HepG2 (cell line): Measurements from ENCODE around the gene INHBC. TPM values are rescaled to one million over a fixed set of nuclear protein-coding genes. Genes with fewer than 3 reads are reported as not detected.

Source experiments
- DDIT3 ChIP-seq: sonication (generic); formaldehyde crosslinking; IDR thresholded peaks from 2 replicates; pipeline ENCODE4 v1.4.0; 2020; ENCODE audit warnings: mild to moderate bottlenecking, missing genetic modification reagents
- FOXJ3 ChIP-seq: sonication (generic); formaldehyde crosslinking; IDR thresholded peaks from 2 replicates; pipeline ENCODE4 v1.4.0; 2020; ENCODE audit warnings: missing genetic modification reagents, mild to moderate bottlenecking, borderline replicate concordance
- HNF1B ChIP-seq: sonication (generic); formaldehyde crosslinking; IDR thresholded peaks from 2 replicates; pipeline ENCODE4 v1.5.1; 2020; ENCODE audit warnings: mild to moderate bottlenecking, moderate library complexity, missing genetic modification reagents
- KAT7 ChIP-seq: IDR thresholded peaks from 2 replicates; pipeline ENCODE4 v1.6.1; 2018; ENCODE audit warnings: borderline replicate concordance, missing compliant biosample characterization
- MYNN ChIP-seq: sonication (generic); formaldehyde crosslinking; IDR thresholded peaks from 2 replicates; pipeline ENCODE4 v1.4.0; 2020; ENCODE audit warnings: mild to moderate bottlenecking, low read depth, missing genetic modification reagents
- RXRA ChIP-seq: sonication (generic); formaldehyde crosslinking; IDR thresholded peaks from 2 replicates; pipeline ENCODE4 v1.5.1; 2020; ENCODE audit warnings: missing genetic modification reagents
- SOX13 ChIP-seq, 3 experiments: fragments of 450-650 bp in 1 of 3; sonication (generic) in 1 of 3; formaldehyde crosslinking in 1 of 3; IDR thresholded peaks in 2 of 3; conservative IDR thresholded peaks in 1 of 3; 2 replicates each; pipeline versions ENCODE4 v1.5.0 to v1.6.1; 2016 to 2020; ENCODE audit warnings: antibody characterized with exemption in 1 of 3, mild to moderate bottlenecking in 1 of 3, missing compliant biosample characterization in 1 of 3, missing genetic modification reagents in 1 of 3, moderate library complexity in 1 of 3
- UBTF ChIP-seq: sonication (generic); formaldehyde crosslinking; IDR thresholded peaks from 2 replicates; pipeline ENCODE4 v1.4.0; 2020; ENCODE audit warnings: mild to moderate bottlenecking, missing genetic modification reagents
- ZBTB49 ChIP-seq: sonication (generic); formaldehyde crosslinking; IDR thresholded peaks from 2 replicates; pipeline ENCODE4 v1.4.0; 2020; ENCODE audit warnings: missing genetic modification reagents, borderline replicate concordance
- ZNF142 ChIP-seq: sonication (generic); formaldehyde crosslinking; IDR thresholded peaks from 2 replicates; pipeline ENCODE4 v1.4.0; 2020; ENCODE audit warnings: missing genetic modification reagents
- ZNF337 ChIP-seq: sonication (generic); formaldehyde crosslinking; IDR thresholded peaks from 2 replicates; pipeline ENCODE4 v1.5.1; 2020; ENCODE audit warnings: missing genetic modification reagents, low read depth, mild to moderate bottlenecking, borderline replicate concordance
- ZSCAN30 ChIP-seq: sonication (generic); formaldehyde crosslinking; IDR thresholded peaks from 2 replicates; pipeline ENCODE4 v1.5.0; 2020; ENCODE audit warnings: mild to moderate bottlenecking, missing genetic modification reagents
- ZSCAN31 ChIP-seq: sonication (generic); formaldehyde crosslinking; IDR thresholded peaks from 2 replicates; pipeline ENCODE4 v1.5.0; 2020; ENCODE audit warnings: low read depth, mild to moderate bottlenecking, missing genetic modification reagents
- polyA plus RNA-seq, 8 experiments: library from polyadenylated mRNA; depleted of rRNA in 3 of 8; stranded (reverse) in 7 of 8; unstranded in 1 of 8; fragments of >200 nt; fragmentation: Illumina TruSeq in 4 of 8; extraction: Trizol in 4 of 8; gene quantifications; 2 replicates each; pipeline versions ENCODE4 v1.2.1 to v1.2.3, GENCODE V29; 2011 to 2016; ENCODE audit warnings: low read depth in 4 of 8, missing spikeins in 1 of 8, mixed read lengths in 1 of 8; ENCODE audit not compliant: insufficient read depth in 1 of 8
- total RNA-seq, 5 experiments: library from RNA; depleted of rRNA; stranded (reverse); fragments of >200 nt; fragmentation: Illumina TruSeq; extraction: Trizol; gene quantifications; 2 replicates each; pipeline ENCODE4 v1.2.3, GENCODE V29; 2016; ENCODE audit warnings: low read depth in 1 of 5

The INHBC gene
- total and polyA plus RNA-seq, 2 of the 13 experiments (the other 11 are each of a cell fraction or from before 2014, with no cell fraction given) = 1.8 to 13.8 TPM

- TF ChIP-seq DDIT3 (CRISPR knock-in tag) (0 out of 2 replicates have a peak, but pooled peaks have one; percentile 54), MYNN (CRISPR knock-in tag) (no peak), FOXJ3 (peak; percentile 79), KAT7 (CRISPR knock-in tag) (0 out of 2 replicates have a peak, but pooled peaks have one; percentile 40), ZSCAN30 (no peak; the same call in 1 of the 2 replicates), SOX13 (IDR thresholded peaks at IDR 0.05) (peak; percentile 85), SOX13 (CRISPR knock-in tag; conservative IDR thresholded peaks at IDR 0.05 in 1 of 2, IDR thresholded peaks at IDR 0.05 in 1 of 2) (peak in 1 of 2 experiments; percentile 91; a peak in 2 of 4 replicates), ZSCAN31 (CRISPR knock-in tag) (peak; percentile 68; the same call in 1 of the 2 replicates), ZBTB49 (CRISPR knock-in tag) (0 out of 2 replicates have a peak, but pooled peaks have one; percentile 26), HNF1B (peak; percentile 97), UBTF (CRISPR knock-in tag) (peak; percentile 77), ZNF142 (peak; percentile 56; the same call in 1 of the 2 replicates), RXRA (CRISPR knock-in tag) (peak; percentile 98), ZNF337 (peak; percentile 69; the same call in 1 of the 2 replicates)
Measured at GRCh38 chr12:57451233-57451778, 16.7 kb downstream of the INHBC start (continued).
